Peyer's patch (tissue), 4 donors: ENCODE data around the gene KRTAP4-11. TPM values are rescaled to one million over a fixed set of nuclear protein-coding genes. Genes with fewer than 3 reads are reported as not detected.
"Not testable (repeated sequence)": the region's sequence is repeated elsewhere in the genome, so short reads cannot be mapped to it uniquely, and the experiment has no call there.

Source experiments
- DNase-seq, 3 donors: peaks; one replicate each; pipeline ENCODE4 v3.0.0-alpha.2; 2017 to 2019
- H3K27ac ChIP-seq, 4 donors: fragments of 200-600 bp; sonication (generic); one replicate each; pipeline ENCODE4 v1.5.1; 2016 to 2019
- H3K27me3 ChIP-seq, 2 donors: fragments of 200-600 bp; sonication (generic); one replicate each; pipeline ENCODE4 v1.5.1; 2019
- H3K36me3 ChIP-seq, 3 donors: fragments of 200-600 bp; sonication (generic); one replicate each; pipeline ENCODE4 v1.5.1; 2016 to 2019
- H3K4me1 ChIP-seq, 4 donors: fragments of 200-600 bp; sonication (generic); one replicate each; pipeline ENCODE4 v1.5.1; 2016 to 2019
- H3K4me3 ChIP-seq, 4 donors: fragments of 200-600 bp; sonication (generic); 1 replicate in 3 of 4; 2 replicates in 1 of 4; pipeline ENCODE4 v1.5.1; 2016 to 2019; ENCODE audit warnings: mild to moderate bottlenecking in 1 of 4
- H3K9me3 ChIP-seq, 4 donors: fragments of 200-600 bp; sonication (generic); one replicate each; pipeline ENCODE4 v1.5.1; 2016 to 2019; ENCODE audit warnings: mild to moderate bottlenecking in 1 of 4
- CTCF ChIP-seq, 6 experiments: fragments of 450-650 bp in 4 of 6; fragments of 200-600 bp in 2 of 6; sonication (generic) in 1 of 6; IDR thresholded peaks; one replicate each; pipeline ENCODE4 v1.5.1; 2017 to 2019; ENCODE audit warnings: antibody characterized with exemption in 6 of 6, mild to moderate bottlenecking in 3 of 6, moderate library complexity in 1 of 6
- POLR2A ChIP-seq, 2 donors: fragments of 450-650 bp; IDR thresholded peaks; one replicate each; pipeline ENCODE4 v1.5.1; 2017; ENCODE audit warnings: antibody characterized with exemption in 2 of 2, mild to moderate bottlenecking in 2 of 2, moderate library complexity in 2 of 2
- total RNA-seq, 4 donors: library from RNA; depleted of rRNA; stranded (reverse); fragments of >200 nt; gene quantifications; one replicate each; pipeline ENCODE4 v1.1.0, GENCODE V29; 2016

Gene KRTAP4-11
- total RNA-seq, 4 donors from 2014 or later, result not detected

GRCh38 chr17:41150026-41150425, 31.9 kb upstream of the KRTAP4-11 start:
- H3K27me3 ChIP-seq, result no peaks in the 10 kb centered on the region
- no peak overlapping the region for H3K27ac ChIP-seq

GRCh38 chr17:41149652-41149985, 31.4 kb upstream of the KRTAP4-11 start, which contains the start of gene KRTAP4-5:
Gene KRTAP4-5 (minus strand): TSS chr17:41149825. CDS start chr17:41149767, 58 bp downstream.
- H3K4me1 ChIP-seq, result no peaks in the 10 kb centered on the region
- no peaks in the 10 kb centered on the region for H3K36me3 ChIP-seq
- H3K27ac ChIP-seq, result no peak within 1 kb of the TSS
- no peak within 1 kb of the TSS for H3K4me3 ChIP-seq
- H3K9me3 ChIP-seq, result no peaks in the 10 kb centered on the region
- no peak for TF ChIP-seq POLR2A (IDR thresholded peaks at IDR 0.05)
- TF ChIP-seq CTCF (IDR thresholded peaks at IDR 0.05), result no peak
- DNase-seq, result no peak
- H3K27me3 ChIP-seq, result no peaks in the 10 kb centered on the region

More at GRCh38 chr17:41150026-41150425, 31.9 kb upstream of the KRTAP4-11 start:
- H3K4me1 ChIP-seq, result no peaks in the 10 kb centered on the region
- TF ChIP-seq CTCF (IDR thresholded peaks at IDR 0.05), result no peak
- no peak for TF ChIP-seq POLR2A (IDR thresholded peaks at IDR 0.05)
- H3K9me3 ChIP-seq, result no peaks in the 10 kb centered on the region
- no peak overlapping the region for H3K4me3 ChIP-seq
- no peak for DNase-seq
- no peaks in the 10 kb centered on the region for H3K36me3 ChIP-seq

- H3K27me3 ChIP-seq, H3K27ac ChIP-seq, DNase-seq, H3K36me3 ChIP-seq, H3K4me3 ChIP-seq, H3K4me1 ChIP-seq, H3K9me3 ChIP-seq: not testable (repeated sequence)
Measured at GRCh38 chr17:41148971-41149651, 30.9 kb upstream of the KRTAP4-11 start.

- H3K27me3 ChIP-seq, result no peaks in the 10 kb centered on the region
- no peaks in the 10 kb centered on the region for H3K4me1 ChIP-seq
- H3K9me3 ChIP-seq, result peaks cover 0 to 5% (median 1%) of the 10 kb centered on the region in 4 donors
- no peak overlapping the region for H3K4me3 ChIP-seq
- H3K27ac ChIP-seq, result no peak overlapping the region
- DNase-seq, result no peak
- TF ChIP-seq POLR2A (IDR thresholded peaks at IDR 0.05) (no peak), CTCF (IDR thresholded peaks at IDR 0.05) (no peak)
- no peaks in the 10 kb centered on the region for H3K36me3 ChIP-seq
Measured at GRCh38 chr17:41147531-41148204, 29.5 kb upstream of the KRTAP4-11 start.

GRCh38 chr17:41145261-41145660, 27.1 kb upstream of the KRTAP4-11 start:
- no peaks in the 10 kb centered on the region for H3K4me1 ChIP-seq
- H3K9me3 ChIP-seq, result peaks cover 0 to 5% (median 1%) of the 10 kb centered on the region in 4 donors
- TF ChIP-seq POLR2A (IDR thresholded peaks at IDR 0.05) (no peak), CTCF (IDR thresholded peaks at IDR 0.05) (no peak)
- H3K27ac ChIP-seq, result no peak overlapping the region
- H3K36me3 ChIP-seq, result no peaks in the 10 kb centered on the region
- no peak overlapping the region for H3K4me3 ChIP-seq
- H3K27me3 ChIP-seq, result no peaks in the 10 kb centered on the region
- no peak for DNase-seq

- H3K4me1 ChIP-seq, result no peaks in the 10 kb centered on the region
- no peak overlapping the region for H3K4me3 ChIP-seq
- peaks cover 0 to 9% (median 1%) of the 10 kb centered on the region in 4 donors for H3K9me3 ChIP-seq
- DNase-seq, result no peak
- no peak overlapping the region for H3K27ac ChIP-seq
- no peaks in the 10 kb centered on the region for H3K36me3 ChIP-seq
- TF ChIP-seq POLR2A (IDR thresholded peaks at IDR 0.05) (no peak), CTCF (IDR thresholded peaks at IDR 0.05) (no peak)
- no peaks in the 10 kb centered on the region for H3K27me3 ChIP-seq
Measured at GRCh38 chr17:41144846-41145245, 26.7 kb upstream of the KRTAP4-11 start.
